HG03139 (cell line): ENCODE data around the gene MTCL1.

Source experiments
- ATAC-seq: cut with Tn5 transposase; IDR thresholded peaks from one replicate; pipeline ENCODE4 v1.9.1; 2021; ENCODE audit not compliant: unreplicated experiment

MTCL1 gene

GRCh38 chr18:8709248-8710059 lies 4.1 kb downstream of the MTCL1 start:
- ATAC-seq = no peak

DNA sequence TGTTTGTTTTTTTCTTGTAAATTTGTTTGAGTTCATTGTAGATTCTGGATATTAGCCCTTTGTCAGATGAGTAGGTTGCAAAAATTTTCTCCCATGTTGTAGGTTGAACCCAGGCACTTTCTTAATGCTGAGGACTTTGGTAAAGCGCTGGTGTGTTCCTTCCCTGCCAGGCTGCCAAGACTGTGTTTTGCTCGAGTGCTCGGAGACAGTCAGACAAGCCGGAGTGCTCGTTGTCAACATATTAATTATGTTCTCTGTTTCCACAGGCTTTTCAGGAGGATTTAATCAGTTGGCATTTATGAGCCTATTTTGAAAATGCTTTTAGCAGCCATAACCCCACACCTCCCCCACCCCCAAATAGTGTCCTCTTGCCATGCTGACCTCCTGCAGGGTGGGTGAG lies 6.4 kb downstream of the MTCL1 start:
- no peak for ATAC-seq

- ATAC-seq = no peak
Observed at GRCh38 chr18:8713691-8714090, 8.3 kb downstream of the MTCL1 start.

DNA sequence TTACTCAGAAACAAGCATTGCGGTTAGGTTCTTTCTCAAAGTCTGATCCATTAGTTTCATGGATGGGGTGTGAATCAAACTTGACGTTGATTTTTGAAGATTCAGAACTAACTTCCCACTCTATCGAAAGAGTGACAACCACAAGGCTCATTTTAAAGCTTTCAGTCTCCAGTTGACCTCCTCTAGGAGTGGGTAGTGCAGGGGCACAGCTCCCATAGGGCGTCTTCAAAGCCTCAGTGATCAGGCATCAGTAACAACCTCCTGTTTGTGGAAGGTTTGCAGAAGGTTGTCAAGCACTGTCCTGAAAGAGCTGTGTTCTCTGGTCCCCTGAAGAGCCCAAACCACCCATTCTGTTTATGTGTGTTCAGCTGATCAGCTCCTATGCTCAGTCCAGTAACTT lies 10.2 kb downstream of the MTCL1 start:
- no peak for ATAC-seq

DNA sequence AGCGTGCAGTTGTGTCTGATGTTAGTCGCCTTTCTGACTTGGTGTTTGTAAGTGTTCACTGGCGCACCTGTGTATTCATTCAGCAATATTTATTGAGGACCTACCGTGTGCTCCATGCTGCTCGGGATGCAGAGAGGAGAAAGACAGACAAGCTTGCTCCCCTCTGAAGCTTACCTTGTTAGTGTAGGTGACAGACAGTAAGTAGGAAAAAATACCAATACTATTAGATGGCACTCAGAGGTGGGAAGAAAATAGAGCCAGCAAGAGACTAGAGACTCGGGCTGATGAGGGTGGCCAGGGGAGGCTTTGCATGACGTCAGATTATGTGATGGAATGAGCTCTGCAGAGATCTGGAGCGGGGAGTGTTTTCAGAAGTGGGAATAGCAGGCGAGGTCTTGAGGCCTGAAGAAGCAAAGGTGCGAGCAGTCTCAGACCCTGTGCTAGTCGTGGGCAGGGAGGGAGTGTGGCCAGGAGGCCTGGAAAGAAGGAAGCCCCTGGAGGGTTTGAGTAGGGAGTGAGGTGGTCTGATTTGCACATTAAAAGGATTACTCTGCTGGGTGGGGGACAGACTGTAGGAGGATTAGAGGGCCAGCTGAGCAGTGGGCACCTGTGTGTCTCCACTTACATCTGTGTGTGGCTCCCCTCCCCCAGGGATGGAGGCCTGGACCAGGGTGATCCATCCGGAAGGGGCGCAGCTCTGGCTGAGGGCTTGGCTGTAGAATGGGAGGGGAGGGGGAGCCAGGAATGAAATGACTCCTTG lies 11.8 kb downstream of the MTCL1 start:
- no peak for ATAC-seq

GRCh38 chr18:8718401-8718913 lies 13.1 kb downstream of the MTCL1 start:
- ATAC-seq = no peak

DNA sequence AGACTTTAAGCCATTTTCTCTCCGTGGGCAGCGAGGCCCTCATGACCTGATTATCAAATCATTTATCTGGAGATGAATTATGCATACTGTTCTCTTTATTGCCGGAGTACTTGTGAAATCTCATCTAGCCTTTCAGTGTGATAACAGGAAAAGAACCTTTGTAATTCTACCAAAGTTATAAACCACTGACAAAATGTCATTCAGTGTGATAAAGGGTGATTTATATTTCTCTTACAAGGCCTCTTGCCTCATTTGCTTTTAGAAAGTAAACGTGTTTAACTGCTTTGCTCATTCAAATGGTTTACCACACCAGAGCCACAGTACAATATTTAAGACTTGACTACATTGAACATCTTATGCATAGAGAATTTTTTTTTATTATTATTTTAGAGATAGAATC lies 13.8 kb downstream of the MTCL1 start:
- ATAC-seq = no peak

- no peak for ATAC-seq
Observed at GRCh38 chr18:8720141-8720540, 14.8 kb downstream of the MTCL1 start.

- no peak for ATAC-seq
Observed at GRCh38 chr18:8721094-8721669, 15.8 kb downstream of the MTCL1 start.

DNA sequence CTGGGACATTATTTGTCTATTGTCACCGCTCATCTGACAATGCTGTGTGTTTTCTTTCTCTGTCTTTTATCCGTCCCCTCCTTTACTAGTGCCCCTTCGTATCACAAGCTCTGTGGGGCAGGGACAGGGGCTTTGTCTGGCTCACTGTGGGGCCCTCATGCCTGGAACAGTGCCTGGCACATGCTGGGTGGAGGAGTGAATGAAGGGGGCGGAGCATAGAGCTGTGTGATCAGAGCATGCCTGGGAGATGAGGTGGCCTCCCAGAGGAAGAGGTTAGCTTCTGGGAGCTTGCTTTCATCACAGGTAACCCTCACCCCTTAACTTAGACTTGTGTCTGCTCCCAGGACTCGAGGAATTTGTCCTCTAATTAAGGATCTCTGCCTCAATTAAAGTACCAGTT lies 16.4 kb downstream of the MTCL1 start:
- no peak for ATAC-seq

DNA sequence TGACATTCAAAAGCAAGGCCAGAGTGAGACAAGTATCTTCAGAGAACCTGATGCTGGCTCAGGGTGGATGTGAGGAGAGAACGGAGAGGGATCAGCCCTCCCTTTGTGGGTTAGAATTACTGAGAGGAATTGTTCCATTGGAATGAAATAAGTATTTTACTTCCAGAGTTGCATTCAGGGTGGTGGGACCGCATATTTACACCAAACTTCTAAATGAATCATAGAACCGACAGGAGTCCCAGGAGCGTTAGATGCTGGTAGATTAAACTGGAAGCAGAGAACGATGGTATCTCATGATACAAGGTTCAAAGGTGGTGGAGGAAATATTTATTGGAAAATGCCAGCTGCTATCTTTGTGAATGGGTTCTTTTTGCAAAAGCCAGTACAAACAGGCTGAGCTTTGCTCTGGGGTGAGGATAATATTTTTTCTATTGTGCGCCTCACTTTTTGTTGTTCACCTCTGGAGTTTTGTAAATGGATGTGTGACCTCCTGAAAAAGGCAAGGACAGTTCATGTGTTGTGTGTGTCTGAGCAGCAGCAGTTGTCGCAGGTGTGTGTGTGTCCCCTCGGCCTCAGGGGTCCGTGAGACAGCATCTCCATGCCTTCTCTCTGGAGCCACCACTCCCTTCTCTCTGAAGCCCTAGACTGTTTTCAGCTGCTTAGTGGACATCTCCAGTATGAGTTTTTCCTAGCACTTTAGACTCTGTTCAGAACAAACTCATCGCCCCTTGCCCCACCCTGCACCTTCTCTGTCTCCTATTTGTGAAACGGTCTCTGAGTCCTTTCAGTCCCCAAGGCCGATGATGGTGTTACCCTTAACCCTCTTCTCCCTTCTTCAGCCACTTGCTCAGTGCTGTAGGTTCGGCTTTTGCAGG lies 17.8 kb downstream of the MTCL1 start:
- ATAC-seq = no peak

GRCh38 chr18:8724452-8724851 lies 19.1 kb downstream of the MTCL1 start:
- no peak for ATAC-seq

DNA sequence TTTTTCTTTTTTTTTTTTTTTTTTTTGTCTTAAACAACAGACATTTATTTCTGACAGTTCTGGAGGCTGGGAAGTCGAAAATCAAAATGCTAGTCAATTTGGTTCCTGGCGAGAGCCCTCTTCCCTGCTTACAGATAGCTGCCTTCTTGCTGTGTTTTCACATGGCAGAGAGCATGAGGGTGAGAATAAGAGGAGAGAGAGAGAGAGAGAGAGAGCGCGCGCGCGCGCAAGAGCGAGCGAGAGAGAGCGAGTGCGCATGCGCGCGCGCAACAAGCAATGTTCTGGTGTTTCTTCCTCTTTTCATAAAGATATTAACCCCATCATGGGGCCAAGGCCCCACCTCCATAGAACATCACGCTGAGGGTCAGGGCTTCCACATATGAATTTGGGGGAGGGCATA lies 20.9 kb downstream of the MTCL1 start:
- ATAC-seq = no peak

GRCh38 chr18:8726963-8727705 lies 21.8 kb downstream of the MTCL1 start:
- ATAC-seq = no peak

- no peak for ATAC-seq
Observed at GRCh38 chr18:8730080-8730827, 24.9 kb downstream of the MTCL1 start.

DNA sequence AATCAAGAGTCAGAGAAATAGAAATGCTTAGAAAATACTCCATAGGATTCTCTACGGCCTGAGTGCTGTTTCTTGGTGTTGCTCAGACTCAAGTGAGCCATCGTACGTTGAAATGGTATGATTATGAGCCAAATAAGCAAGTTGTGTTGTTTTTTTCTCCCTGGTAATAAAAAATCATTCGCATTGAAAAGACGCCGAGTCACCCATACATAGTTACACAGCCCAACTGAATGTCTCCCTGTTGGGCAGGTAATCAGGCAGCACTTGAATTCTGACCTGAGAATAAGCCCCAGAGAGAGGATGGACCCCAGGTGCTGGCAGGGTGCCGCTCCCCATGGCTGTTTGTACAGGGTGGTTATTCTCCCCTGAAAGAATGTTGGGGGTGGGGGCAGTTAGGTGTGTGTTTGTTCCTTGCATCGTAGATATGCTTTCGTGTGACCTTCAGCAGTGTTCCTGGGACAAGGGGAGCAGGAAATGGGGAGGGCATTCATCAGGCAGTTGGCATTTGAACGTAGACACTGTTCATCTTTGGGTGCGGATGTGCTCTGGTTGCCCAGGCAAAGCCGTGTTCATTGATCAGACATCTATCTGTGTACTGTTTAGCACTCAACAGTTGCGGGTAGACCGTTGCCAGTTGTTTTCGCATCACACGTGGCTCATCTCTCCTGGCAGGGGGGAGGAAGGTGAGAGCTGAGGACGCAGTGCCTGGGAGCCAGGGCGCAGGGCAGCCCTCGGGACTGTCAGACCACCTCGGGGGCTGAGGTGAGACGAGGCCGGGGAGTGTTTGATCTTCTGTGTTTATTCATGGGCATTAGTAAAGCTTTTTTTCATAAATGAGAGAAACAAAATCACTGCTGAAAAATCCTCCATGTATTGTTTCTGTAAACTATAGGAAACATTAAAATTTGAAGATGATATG lies 27.3 kb downstream of the MTCL1 start:
- ATAC-seq = no peak

GRCh38 chr18:8734496-8734895 lies 29.1 kb downstream of the MTCL1 start:
- ATAC-seq = no peak

DNA sequence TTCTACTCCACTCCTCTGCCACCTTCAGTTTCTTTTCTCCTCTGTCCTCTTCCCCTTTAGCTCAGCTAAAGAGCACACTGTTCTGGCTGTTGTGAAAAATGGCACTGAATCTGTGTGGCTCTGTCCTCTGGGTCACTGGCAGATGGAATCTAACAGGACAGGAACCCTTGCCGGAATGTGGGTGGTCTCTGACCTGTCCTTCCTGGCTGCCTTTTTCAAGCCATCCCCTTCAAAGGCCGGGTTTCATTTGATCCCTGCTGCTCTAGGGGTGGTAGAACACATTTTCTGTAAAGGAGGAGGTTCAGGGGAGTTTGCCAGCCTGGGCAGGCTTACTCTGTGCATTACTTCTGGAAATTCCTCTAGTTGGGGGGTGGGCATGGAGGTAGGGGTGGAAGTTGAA lies 29.9 kb downstream of the MTCL1 start:
- no peak for ATAC-seq
